GM15510 (cell line): ENCODE measurements around the gene CAMTA1.

Source experiments
- POLR2A ChIP-seq: IDR thresholded peaks from 3 replicates; pipeline ENCODE4 v1.6.1; 2011; ENCODE audit warnings: borderline replicate concordance; ENCODE audit not compliant: insufficient read length; ENCODE audit errors: extremely low read depth

Gene CAMTA1

DNA sequence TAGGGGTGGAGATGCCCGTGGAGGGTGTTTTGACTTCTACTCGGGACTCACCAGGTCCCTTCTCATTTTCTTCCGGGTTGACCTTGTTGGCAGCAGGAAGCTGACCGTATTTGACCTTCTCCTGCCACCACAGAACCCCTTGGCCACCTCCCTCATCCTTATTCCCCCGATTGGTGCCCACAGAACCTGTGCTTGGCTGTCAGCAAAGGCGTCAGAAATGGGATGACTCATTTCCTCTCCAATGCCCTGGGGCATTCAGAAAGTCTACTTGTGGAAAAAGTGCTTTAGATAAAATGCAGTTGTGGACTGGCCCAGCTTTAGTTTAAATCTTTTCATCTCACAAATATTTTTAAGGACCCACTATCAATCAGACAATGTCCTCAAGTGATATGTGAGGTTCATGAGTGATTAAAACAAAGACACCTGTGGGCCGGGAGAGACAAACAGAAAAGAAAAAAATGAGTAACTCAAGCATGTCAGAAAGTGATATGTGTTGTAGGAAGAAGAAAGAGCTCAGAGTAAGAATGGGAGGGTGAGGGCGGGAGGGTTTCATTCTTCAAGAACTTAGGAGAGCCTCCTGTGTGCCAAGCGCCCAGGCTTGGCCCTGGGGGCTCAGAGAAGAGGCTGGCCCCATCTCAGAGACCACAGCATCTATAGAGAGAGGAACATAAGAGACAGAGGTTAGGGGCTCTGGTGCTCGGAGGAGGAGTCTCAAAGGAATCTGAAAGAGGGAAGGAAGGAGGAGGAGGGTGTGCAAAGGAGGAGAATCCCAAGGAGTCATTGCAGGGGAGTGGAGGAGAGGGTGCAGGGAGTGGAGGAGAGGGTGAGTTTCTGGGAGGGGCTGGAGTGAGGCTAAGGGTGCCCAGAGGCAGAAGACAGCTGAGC lies 764.3 kb downstream of the CAMTA1 start:
- no peak for TF ChIP-seq POLR2A

DNA sequence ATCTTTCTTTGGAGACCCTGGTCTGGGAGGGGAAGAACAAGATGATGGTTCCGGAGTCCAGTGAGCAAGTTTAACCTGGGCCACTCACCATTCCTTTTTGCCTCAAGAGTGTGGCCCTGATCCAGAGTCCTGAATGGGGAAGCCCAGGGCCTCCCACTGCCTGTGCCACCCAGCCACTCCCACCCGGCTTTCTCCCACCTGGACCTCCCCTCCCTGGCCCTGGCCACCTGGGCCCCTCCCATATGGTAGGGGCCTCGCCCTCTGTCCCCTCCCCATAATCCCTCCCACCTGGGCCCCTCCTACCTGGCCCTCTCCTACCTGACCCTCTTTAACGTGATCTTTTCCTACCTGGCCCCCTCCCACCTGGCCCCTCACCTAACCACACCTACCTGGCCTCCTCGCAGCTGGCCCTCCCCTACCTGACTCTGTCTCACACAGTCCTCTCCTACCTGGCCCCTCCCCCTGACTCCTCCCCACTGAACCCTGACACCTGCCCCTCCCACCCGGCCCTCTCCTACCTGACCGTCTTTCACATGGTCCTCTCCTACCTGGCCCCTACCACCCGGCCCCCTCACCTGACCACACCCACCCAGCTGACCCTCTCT lies 765.1 kb downstream of the CAMTA1 start:
- no peak for TF ChIP-seq POLR2A

DNA sequence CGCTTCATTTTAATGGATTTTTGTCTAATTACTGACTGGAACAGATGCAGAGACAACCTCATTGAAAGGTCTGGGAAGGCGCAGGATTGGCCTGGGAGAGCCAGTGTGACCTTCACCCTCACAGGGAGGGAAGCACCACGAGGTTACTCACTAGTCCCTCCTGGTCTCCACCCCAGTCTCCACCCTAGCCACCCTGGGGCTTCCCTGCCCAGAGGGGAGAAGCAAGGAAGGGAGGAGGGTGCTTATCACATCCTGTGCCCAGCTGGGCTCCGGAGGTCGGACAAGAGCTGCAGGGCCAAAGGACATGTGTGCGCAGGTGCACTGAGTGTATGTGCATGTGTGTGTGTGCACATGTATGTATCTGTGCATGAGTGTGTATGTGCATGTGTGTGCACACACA lies 765.7 kb downstream of the CAMTA1 start:
- no peak for TF ChIP-seq POLR2A

DNA sequence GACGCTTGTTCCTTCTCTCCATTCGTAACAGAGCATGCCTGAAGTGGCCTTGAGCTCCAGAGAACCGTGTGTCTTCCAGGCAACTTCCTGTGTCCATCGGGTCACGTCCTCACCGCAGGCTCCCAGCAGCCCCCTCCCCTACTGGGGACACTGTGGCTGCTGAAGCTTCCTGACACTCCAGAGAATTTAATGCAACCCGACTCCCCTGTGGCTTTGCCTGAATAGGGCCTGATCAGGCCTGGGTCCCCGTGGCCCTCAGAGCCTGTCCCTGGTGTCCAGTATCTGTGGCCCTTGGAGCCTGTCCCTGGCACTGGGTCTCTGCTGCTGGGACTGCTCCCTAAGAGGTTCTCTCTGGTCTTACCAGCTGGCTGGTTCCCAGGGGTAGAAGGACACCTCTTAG lies 766.2 kb downstream of the CAMTA1 start:
- TF ChIP-seq POLR2A = no peak

DNA sequence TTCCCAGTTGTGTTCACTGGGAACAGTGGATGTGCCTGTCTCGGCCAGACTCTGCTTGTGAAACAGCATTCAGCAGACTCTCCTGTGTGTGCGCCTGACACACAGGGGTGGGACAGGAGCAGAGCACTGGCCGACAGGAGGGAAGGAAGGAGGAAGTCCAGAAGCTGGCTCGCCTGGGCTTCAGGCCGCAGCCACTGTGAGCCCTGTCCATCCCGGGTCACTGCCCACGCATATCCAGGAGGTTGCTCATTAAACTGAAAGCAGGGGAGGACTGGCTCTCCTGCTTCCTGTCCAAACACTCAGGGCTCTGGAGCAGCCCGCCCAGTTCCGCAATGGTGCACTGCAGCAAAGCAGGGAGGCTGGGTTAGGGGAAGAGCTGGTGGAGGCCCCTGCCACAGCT lies 767.1 kb downstream of the CAMTA1 start:
- no peak for TF ChIP-seq POLR2A

DNA sequence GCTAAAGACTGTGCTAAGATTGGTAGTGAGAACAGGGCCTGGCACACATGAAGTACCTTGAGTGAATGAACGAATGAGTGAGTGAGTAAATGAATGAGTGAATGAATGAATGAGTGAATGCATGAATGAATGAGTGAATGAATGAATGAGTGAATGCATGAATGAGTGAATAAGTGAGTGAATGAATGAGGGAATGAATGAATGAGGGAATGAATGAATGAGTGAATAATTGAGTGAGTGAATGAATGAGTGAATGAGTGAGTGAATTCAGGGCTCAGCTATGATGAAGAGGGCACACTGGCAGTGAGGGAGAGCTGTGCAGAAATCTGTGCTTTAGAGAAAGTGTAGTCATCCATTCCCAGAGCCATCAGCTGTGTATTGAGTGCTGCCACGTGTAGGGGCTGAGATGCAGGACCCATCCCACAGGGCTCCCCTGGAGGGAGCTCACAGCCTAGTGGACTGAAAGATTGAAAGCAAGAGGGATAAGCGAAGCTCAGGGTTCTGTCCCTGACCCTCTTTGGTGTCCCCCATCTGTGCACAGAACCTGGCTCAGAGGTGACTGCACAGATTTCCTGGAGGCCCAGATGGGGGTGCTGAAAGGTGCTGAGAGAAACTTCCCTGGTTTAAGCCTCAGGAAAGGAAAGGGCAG lies 767.9 kb downstream of the CAMTA1 start:
- no peak for TF ChIP-seq POLR2A

DNA sequence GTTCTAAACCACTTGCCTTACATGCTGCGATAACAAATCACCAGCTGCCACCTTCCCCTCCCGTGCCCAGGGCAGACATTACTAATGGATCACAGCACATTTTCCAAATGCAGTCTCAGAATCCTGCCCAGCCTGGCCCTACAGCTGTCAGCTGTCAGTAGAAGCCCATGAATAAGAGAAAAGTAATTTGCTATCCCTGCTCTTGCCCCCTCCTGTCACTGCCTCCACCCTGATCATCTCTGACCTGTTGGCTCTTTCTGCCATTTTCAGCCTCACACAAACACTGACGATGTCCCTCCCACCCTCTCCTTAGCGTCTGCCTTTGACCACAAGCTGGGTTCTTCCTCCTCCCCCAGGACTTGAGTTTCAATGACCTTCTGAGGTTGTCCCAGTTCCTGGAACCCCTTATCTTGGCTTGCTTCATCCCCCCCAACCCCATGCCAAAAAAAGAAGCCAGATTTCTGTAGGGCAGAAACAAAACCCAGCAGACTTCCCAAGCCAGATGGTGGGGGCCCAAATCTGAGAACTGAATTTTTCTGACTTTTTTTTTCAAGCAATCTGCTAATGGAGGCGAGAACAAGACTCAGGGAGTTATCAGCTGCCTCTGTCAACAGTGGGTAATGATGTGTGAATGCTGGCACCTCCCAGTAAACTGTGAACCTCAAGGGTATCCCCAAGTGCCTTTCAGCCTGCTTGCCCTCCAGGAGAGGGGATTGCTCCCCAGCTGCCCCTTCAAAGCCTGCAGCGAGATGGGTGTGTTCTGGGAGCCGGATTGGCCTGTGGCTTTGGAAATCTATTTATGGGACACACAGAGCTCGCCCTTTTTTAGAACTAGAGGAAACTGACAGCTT lies 769.4 kb downstream of the CAMTA1 start:
- TF ChIP-seq POLR2A = no peak

DNA sequence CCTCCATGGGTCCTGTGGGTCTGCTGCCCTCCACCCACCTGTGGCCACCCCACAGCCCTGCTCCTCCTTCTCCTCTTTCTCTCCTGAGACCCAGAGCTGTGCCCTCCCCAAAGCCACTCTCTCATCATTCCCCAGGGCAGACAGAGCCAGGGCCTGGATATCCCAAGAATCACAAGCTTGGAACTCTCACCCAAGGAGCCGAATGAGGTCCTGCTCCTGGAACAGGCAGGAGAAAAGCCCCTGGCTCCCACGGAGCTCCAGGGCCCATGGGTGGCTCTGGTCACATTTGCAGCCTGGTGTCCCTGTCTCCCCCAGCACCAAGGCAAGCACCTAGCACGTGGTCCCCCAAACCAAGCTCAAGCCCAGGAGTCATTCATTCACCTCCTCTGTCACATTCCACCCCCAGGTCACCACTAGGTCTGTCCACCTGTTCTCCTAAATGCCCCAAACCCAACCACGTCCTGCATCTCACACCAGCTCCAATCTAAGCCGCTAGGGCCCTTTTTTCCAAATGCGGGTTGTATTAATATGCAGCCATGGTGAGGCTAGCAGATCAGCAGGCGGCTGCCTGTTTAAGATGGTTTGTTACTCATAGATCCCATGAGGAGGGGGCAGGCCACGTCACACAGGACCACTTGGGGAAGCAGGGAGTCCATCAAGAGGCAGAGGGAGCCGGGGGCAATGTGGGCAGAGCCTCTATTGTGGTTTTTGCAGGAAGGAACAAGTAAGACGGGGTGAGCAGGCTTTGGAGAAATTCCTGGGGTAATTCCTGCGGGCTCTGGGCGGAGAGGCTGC lies 770.3 kb downstream of the CAMTA1 start:
- no peak for TF ChIP-seq POLR2A

DNA sequence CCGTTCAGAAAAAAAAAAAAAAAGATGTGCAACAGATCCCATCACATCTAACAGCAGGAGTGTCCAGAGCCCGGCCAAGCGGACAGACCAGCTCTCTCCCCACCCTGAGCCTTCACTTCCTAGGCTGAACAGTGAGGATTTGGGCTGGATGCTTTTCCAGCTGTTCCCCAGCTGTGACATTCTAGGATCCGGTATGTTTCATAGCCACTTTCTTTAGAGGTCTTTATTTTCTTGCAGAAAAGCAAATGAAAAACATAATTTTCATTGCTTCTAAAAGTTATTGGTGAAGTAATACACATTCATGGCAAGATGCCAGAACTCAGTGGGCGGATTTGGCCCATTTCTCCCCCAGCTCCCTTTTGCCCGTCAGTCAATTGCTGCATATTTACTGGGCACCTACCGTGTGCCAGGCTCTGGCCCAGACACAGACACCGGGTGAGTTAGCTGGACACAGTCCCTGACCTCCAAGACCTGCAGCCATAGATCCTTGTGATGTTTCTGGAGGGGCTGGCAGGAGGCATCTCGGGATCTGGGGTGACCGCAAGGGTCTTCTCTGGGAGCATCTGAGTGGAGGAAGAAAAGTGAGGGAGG lies 772.1 kb downstream of the CAMTA1 start:
- TF ChIP-seq POLR2A = no peak

DNA sequence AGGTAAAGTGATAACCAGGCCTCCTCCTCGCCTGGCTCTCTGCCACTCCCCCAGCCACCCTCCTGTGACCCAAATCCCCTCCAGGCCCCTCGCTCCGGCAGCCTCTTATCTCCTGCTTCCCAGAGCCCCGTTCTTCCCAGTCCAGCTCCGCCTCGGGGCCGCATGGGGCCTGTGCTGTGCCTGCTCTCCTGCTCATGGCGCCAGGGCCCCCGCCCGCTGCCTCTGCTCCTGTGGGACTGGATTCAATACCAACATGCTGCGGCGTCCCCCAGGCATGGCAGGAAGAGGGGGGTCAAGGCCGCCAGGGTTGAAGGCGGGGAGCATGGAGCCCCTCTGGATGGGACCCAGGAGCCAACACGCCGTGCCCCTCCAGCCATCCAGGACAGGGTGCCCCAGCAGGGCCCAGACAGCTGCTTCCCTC lies 772.8 kb downstream of the CAMTA1 start:
- no peak for TF ChIP-seq POLR2A

DNA sequence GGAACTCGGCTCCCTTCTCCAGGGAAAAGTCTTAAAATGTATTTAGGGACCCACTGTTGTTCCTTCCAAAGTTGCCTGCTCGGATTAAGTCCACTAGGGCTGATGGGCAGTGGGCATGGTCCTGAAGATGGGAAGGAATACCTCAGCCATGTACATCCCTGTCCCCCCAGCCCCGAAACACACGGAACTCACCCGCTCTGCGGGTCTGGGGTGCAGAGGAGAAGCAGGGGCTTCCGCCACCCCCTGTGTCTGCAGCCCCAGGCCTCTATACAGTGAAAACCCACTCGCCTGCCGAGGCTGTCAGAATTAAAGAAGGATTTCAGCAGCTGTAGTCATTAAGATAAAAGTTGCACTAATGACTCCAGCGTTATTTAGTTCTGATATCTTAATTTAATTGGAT lies 773.2 kb downstream of the CAMTA1 start:
- TF ChIP-seq POLR2A = no peak

DNA sequence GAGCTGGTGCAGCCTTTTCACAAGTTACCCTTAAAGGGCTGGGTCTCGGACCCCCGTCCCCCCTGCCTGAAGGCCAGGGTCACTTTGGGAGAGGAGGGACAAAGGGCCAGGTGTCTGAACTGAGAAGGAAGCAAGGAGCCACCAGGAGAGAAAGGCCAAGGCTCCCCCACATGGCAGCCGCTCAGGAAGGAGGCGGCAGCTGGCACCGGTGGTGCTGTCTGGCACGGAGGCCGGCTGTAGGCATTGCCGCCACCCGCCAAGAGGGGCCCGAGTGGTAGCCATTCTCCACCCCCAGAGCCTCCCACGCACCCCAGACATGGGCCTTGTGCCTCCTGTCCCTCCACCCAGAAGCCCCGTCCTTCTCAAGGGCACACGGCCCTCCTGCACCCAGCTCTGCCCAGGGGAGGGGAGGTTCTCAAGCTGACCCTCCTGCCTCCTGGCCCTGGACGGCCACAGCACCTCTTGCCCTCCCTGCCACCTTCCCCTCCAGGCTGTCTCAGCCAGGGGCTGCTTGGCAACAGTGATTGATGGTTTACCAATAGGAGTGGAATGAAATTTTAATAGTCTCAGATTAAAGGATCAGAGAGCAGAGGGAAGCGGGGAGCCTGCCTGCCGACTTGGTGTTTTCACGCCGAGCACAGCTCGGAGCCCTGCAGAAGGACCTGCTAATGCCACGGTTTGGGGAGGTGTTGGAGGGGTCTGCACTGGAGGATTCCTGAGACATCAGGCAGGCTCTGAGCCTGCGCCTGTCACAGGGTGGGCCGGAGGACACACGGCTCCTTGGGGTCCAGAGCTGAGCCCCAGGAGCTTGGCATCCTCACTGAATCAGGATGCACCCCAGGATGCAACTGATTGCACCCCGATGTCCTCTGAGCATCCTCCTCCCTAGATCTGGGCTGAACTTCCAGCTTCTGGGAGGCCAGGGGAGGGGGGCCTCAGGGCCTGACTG lies 773.9 kb downstream of the CAMTA1 start:
- no peak for TF ChIP-seq POLR2A

DNA sequence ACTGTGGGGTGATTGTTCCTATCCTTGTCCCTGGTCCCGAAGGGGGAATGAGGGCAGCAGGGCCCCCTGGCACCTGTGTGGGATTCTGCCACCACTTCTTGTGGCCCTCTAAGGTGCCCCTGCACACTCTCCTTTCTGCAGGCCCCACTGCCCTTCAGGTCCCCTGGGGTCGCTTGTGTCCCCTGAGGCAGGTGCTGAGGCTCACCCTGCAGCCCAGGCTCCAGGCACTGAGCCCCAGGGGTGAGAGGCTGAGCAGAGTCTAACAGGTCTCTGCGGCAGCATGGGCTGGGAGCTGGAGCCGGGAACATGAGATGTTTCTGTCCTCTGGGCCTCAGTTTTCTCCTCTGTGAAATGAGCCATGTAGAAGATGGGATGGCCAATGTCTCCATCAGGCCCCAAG lies 774.9 kb downstream of the CAMTA1 start:
- TF ChIP-seq POLR2A = no peak

DNA sequence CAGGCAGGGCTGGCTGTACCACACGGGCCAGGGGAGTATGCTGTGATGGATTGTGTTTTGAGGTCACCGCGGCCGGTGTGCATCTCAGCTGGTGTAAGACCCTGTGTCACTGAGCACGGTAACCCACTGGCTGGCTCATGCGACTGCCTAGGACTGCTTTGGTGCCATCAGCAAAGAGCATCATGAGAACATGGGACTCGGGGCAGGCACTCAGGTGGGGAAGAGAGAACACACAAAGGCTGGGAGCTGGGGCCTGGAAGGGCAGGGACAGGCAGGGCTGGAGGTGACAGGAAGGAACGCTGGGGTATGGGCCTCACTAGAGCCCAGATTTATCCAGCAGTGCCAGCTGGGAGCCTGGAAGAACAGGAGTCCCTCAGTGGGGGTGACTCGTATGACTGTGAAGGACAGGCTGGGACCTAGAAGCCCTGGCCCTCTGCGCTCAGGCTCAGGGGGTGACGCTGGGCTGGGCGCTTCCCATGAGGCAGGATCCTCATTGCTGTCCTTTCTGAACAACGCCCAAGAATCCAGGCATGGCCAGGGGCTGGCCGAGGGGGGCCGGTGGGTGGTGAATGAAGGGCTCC lies 775.4 kb downstream of the CAMTA1 start:
- TF ChIP-seq POLR2A = no peak
